ENCODE data around the gene SEPHS1.

GRCh38 chr10:13319166-13319565, 28.9 kb downstream of the SEPHS1 start:
- TF ChIP-seq POLR2A (IDR thresholded peaks at IDR 0.05) = no peak
- TF ChIP-seq, protein P1, sequence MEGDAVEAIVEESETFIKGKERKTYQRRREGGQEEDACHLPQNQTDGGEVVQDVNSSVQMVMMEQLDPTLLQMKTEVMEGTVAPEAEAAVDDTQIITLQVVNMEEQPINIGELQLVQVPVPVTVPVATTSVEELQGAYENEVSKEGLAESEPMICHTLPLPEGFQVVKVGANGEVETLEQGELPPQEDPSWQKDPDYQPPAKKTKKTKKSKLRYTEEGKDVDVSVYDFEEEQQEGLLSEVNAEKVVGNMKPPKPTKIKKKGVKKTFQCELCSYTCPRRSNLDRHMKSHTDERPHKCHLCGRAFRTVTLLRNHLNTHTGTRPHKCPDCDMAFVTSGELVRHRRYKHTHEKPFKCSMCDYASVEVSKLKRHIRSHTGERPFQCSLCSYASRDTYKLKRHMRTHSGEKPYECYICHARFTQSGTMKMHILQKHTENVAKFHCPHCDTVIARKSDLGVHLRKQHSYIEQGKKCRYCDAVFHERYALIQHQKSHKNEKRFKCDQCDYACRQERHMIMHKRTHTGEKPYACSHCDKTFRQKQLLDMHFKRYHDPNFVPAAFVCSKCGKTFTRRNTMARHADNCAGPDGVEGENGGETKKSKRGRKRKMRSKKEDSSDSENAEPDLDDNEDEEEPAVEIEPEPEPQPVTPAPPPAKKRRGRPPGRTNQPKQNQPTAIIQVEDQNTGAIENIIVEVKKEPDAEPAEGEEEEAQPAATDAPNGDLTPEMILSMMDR (IDR thresholded peaks at IDR 0.05) = no peak

All from sigmoid colon (tissue), 3 donors.